BJ (cell line): ENCODE measurements around the gene FTCDNL1. TPM values are rescaled to one million over a fixed set of nuclear protein-coding genes. Genes with fewer than 3 reads are reported as not detected.

Source experiments
- CTCF ChIA-PET: fragments of 350-600 bp; formaldehyde crosslinking; extraction: SDS; loops from one replicate; lab custom pipeline; 2021; ENCODE audit warnings: antibody characterized with exemption, inconsistent platforms; lab: Yijun Ruan, JAX
- POLR2A ChIA-PET: fragments of 300-600 bp; sonication (Branson Sonifier 250); formaldehyde crosslinking; extraction: SDS; loops from one replicate; lab custom pipeline; 2021; ENCODE audit warnings: antibody characterized with exemption; lab: Charles Lee
- DNase-seq: peaks from one replicate; pipeline ENCODE4 v3.0.0-alpha.2; 2011; ENCODE audit warnings: low read depth
- H3K27me3 ChIP-seq: 2 replicates; pipeline ENCODE4 v1.6.0; 2011; ENCODE audit warnings: low read length; ENCODE audit not compliant: control insufficient read depth, insufficient read depth
- H3K36me3 ChIP-seq: 2 replicates; pipeline ENCODE4 v1.5.1; 2011; ENCODE audit warnings: low read length; ENCODE audit not compliant: control insufficient read depth, insufficient read depth
- H3K4me3 ChIP-seq: 2 replicates; pipeline ENCODE4 v1.5.1; 2011; ENCODE audit warnings: low read depth, mild to moderate bottlenecking, control low read depth, low read length
- CTCF ChIP-seq: IDR thresholded peaks from 2 replicates; pipeline ENCODE4 v1.5.1; 2011; ENCODE audit warnings: low read depth, mild to moderate bottlenecking, control low read depth, inconsistent platforms, low read length, moderate library complexity; ENCODE audit not compliant: insufficient read depth
- polyA plus RNA-seq: library from polyadenylated mRNA; depleted of rRNA; stranded (reverse); fragments of >200 nt; gene quantifications from 2 replicates; pipeline ENCODE4 v1.2.3, GENCODE V29; 2011

FTCDNL1 gene
- polyA plus RNA-seq, 1 experiment, result 0.31 TPM

GRCh38 chr2:199814817-199815211 lies 36.2 kb downstream of the FTCDNL1 start:
- Histone ChIP-seq H3K36me3 (no peaks in the 10 kb centered on the region), H3K4me3 (no peak overlapping the region), H3K27me3 (no peaks in the 10 kb centered on the region)
- no peak for DNase-seq
- TF ChIP-seq CTCF, result no peak
- POLR2A ChIA-PET, result no interaction called here
- CTCF ChIA-PET, result no interaction called here

- CTCF ChIA-PET, result no interaction called here
- no peak for TF ChIP-seq CTCF
- no peak for DNase-seq
- Histone ChIP-seq H3K4me3 (no peak overlapping the region), H3K36me3 (no peaks in the 10 kb centered on the region), H3K27me3 (no peaks in the 10 kb centered on the region)
- POLR2A ChIA-PET, result no interaction called here
Measured at GRCh38 chr2:199814101-199814816, 36.7 kb downstream of the FTCDNL1 start.

GRCh38 chr2:199812493-199812892 lies 38.5 kb downstream of the FTCDNL1 start:
- CTCF ChIA-PET, result no interaction called here
- no peak for DNase-seq
- H3K4me3 ChIP-seq, result no peak overlapping the region
- no peaks in the 10 kb centered on the region for H3K27me3 ChIP-seq
- TF ChIP-seq CTCF, result no peak
- POLR2A ChIA-PET, result no interaction called here
- no peaks in the 10 kb centered on the region for H3K36me3 ChIP-seq

- Histone ChIP-seq H3K36me3 (no peaks in the 10 kb centered on the region), H3K27me3 (no peaks in the 10 kb centered on the region), H3K4me3 (no peak overlapping the region)
- no peak for TF ChIP-seq CTCF
- ChIA-PET CTCF (no interaction called here), POLR2A (no interaction called here)
- DNase-seq, result no peak
Measured at GRCh38 chr2:199811346-199811745, 39.6 kb downstream of the FTCDNL1 start.

GRCh38 chr2:199810422-199811171 lies 40.4 kb downstream of the FTCDNL1 start:
- no peak for TF ChIP-seq CTCF
- H3K27me3 ChIP-seq, result no peaks in the 10 kb centered on the region
- CTCF ChIA-PET, result interaction anchor here (1.4 kb wide), 1 partner anchor 11 kb away, joined by 3 read pairs; no protein-coding TSS in a partner anchor
- POLR2A ChIA-PET, result no interaction called here
- H3K36me3 ChIP-seq, result no peaks in the 10 kb centered on the region
- no peak overlapping the region for H3K4me3 ChIP-seq
- DNase-seq, result no peak
